Ascending aorta (tissue), 2 donors: ENCODE measurements around the gene E2F4. TPM values are rescaled to one million over a fixed set of nuclear protein-coding genes. Genes with fewer than 3 reads are reported as not detected.

ENCODE experiments used
- DNase-seq, 2 donors: peaks; one replicate each; pipeline ENCODE4 v3.0.0-alpha.2; 2019; ENCODE audit warnings: low spot score in 2 of 2
- H3K27ac ChIP-seq, 2 donors: fragments of 200-600 bp; sonication (generic); one replicate each; pipeline ENCODE4 v1.5.1; 2016 to 2017; ENCODE audit warnings: mild to moderate bottlenecking in 1 of 2
- H3K27me3 ChIP-seq: fragments of 200-600 bp; sonication (generic); one replicate; pipeline ENCODE4 v1.5.1; 2017
- H3K36me3 ChIP-seq, 2 donors: fragments of 200-600 bp; sonication (generic); one replicate each; pipeline ENCODE4 v1.5.1; 2016
- H3K4me1 ChIP-seq, 2 donors: fragments of 200-600 bp; sonication (generic); one replicate each; pipeline ENCODE4 v1.5.1; 2016 to 2017; ENCODE audit warnings: mild to moderate bottlenecking in 1 of 2
- H3K4me3 ChIP-seq, 2 donors: fragments of 200-600 bp; sonication (generic); one replicate each; pipeline ENCODE4 v1.5.1; 2016 to 2017; ENCODE audit warnings: mild to moderate bottlenecking in 1 of 2
- H3K9me3 ChIP-seq, 2 donors: fragments of 200-600 bp; sonication (generic); one replicate each; pipeline ENCODE4 v1.5.1; 2016
- CTCF ChIP-seq, 3 experiments: fragments of 200-600 bp in 2 of 3; fragments of 450-650 bp in 1 of 3; sonication (generic) in 2 of 3; IDR thresholded peaks; one replicate each; pipeline ENCODE4 v1.5.1; 2016 to 2019; ENCODE audit warnings: antibody characterized with exemption in 3 of 3, mild to moderate bottlenecking in 1 of 3, moderate library complexity in 1 of 3
- intact Hi-C: fragments of 100-400 bp; cut with DNase I; formaldehyde crosslinking; loops from one replicate; pipeline ENCODE4 v1.15.1; 2023
- total RNA-seq: library from RNA; depleted of rRNA; stranded (reverse); fragments of >200 nt; gene quantifications from one replicate; pipeline ENCODE4 v1.1.0, GENCODE V29; 2016

E2F4 gene
- total RNA-seq, 1 donor from 2014 or later, result 114 TPM

GRCh38 chr16:67211674-67212073 lies 19.7 kb downstream of the E2F4 start:
- H3K27me3 ChIP-seq, result no peaks in the 10 kb centered on the region
- peaks cover 0 to 17% of the 10 kb centered on the region in 2 donors for H3K36me3 ChIP-seq
- no peak for DNase-seq
- H3K27ac ChIP-seq, result no peak overlapping the region
- intact Hi-C loops, result no loop called here
- no peak overlapping the region for H3K4me3 ChIP-seq
- no peak for TF ChIP-seq CTCF (IDR thresholded peaks at IDR 0.05)
- no peaks in the 10 kb centered on the region for H3K4me1 ChIP-seq
- no peaks in the 10 kb centered on the region for H3K9me3 ChIP-seq

GRCh38 chr16:67212766-67213165 lies 20.8 kb downstream of the E2F4 start:
- TF ChIP-seq CTCF (IDR thresholded peaks at IDR 0.05), result no peak
- H3K27me3 ChIP-seq, result no peaks in the 10 kb centered on the region
- no peaks in the 10 kb centered on the region for H3K4me1 ChIP-seq
- no peak overlapping the region for H3K4me3 ChIP-seq
- H3K36me3 ChIP-seq, result peaks cover 0 to 7% of the 10 kb centered on the region in 2 donors
- DNase-seq, result no peak
- H3K9me3 ChIP-seq, result no peaks in the 10 kb centered on the region
- intact Hi-C loops, result no loop called here
- H3K27ac ChIP-seq, result no peak overlapping the region

GRCh38 chr16:67213197-67214019 lies 21.5 kb downstream of the E2F4 start:
- intact Hi-C loops, result no loop called here
- Histone ChIP-seq H3K36me3 (peaks cover 0 to 6% of the 10 kb centered on the region in 2 donors), H3K9me3 (no peaks in the 10 kb centered on the region), H3K4me1 (no peaks in the 10 kb centered on the region), H3K27ac (no peak overlapping the region), H3K4me3 (no peak overlapping the region), H3K27me3 (no peaks in the 10 kb centered on the region)
- no peak for TF ChIP-seq CTCF (IDR thresholded peaks at IDR 0.05)
- no peak for DNase-seq

GRCh38 chr16:67215706-67216105 lies 23.8 kb downstream of the E2F4 start:
- no peak for DNase-seq
- intact Hi-C loops, result no loop called here
- no peaks in the 10 kb centered on the region for H3K9me3 ChIP-seq
- TF ChIP-seq CTCF (IDR thresholded peaks at IDR 0.05), result no peak
- no peaks in the 10 kb centered on the region for H3K4me1 ChIP-seq
- no peak overlapping the region for H3K27ac ChIP-seq
- H3K36me3 ChIP-seq, result peaks cover 0 to 2% of the 10 kb centered on the region in 2 donors
- no peaks in the 10 kb centered on the region for H3K27me3 ChIP-seq
- no peak overlapping the region for H3K4me3 ChIP-seq

GRCh38 chr16:67216612-67217490 lies 24.9 kb downstream of the E2F4 start:
- no peaks in the 10 kb centered on the region for H3K27me3 ChIP-seq
- intact Hi-C loops, result no loop called here
- H3K9me3 ChIP-seq, result no peaks in the 10 kb centered on the region
- peak in 1 of 2 donors; percentile 77 for DNase-seq
- H3K4me3 ChIP-seq, result no peak overlapping the region
- TF ChIP-seq CTCF (IDR thresholded peaks at IDR 0.05), result no peak
- H3K27ac ChIP-seq, result peak overlapping the region; percentile 14 to 22
- no peaks in the 10 kb centered on the region for H3K36me3 ChIP-seq
- H3K4me1 ChIP-seq, result no peaks in the 10 kb centered on the region
